H1 (cell line): ENCODE measurements around the gene HGFAC. TPM values are rescaled to one million over a fixed set of nuclear protein-coding genes. Genes with fewer than 3 reads are reported as not detected.

ENCODE experiments used
- ATF2 ChIP-seq: IDR thresholded peaks from 2 replicates; pipeline ENCODE4 v1.6.1; 2012; ENCODE audit warnings: low read length, inconsistent platforms
- MAFK ChIP-seq: IDR thresholded peaks from 2 replicates; pipeline ENCODE4 v1.6.1; 2012; ENCODE audit warnings: low read depth, mild to moderate bottlenecking, improper control_type of control experiment, low read length
- MAX ChIP-seq: IDR thresholded peaks from 2 replicates; pipeline ENCODE4 v1.6.1; 2012; ENCODE audit warnings: inconsistent platforms
- SIRT6 ChIP-seq: IDR thresholded peaks from one replicate; pipeline ENCODE4 v1.7.1; 2012; ENCODE audit warnings: low read length, inconsistent platforms
- polyA plus RNA-seq, 7 experiments: library from polyadenylated mRNA; depleted of rRNA in 3 of 7; stranded (reverse) in 5 of 7; unstranded in 2 of 7; fragments of >200 nt in 5 of 7; fragments of 200-250 nt in 2 of 7; gene quantifications; 1 replicate in 5 of 7; 2 replicates in 1 of 7; 4 replicates in 1 of 7; pipeline versions ENCODE4 v1.2.1 to v1.2.3, GENCODE V29; 2011 to 2013; ENCODE audit warnings: missing spikeins in 2 of 7, mixed read lengths in 2 of 7
- total RNA-seq: library from RNA; stranded (reverse); fragmentation: NEBNext Ultra II Directional; extraction: Animal tissue kit (Norgen Biotek cat#: 25700); gene quantifications from 2 replicates; pipeline ENCODE4 v1.2.1, GENCODE V29; 2021

HGFAC gene
- total and polyA plus RNA-seq, 2 of the 8 experiments (the other 6 are each of a cell fraction or from before 2014, with no cell fraction given) = 0.14 to 0.15 TPM

GRCh38 chr4:3393171-3393570, 48.6 kb upstream of the HGFAC start (continued):
- TF ChIP-seq MAX (no peak), MAFK (no peak), SIRT6 (no peak), ATF2 (no peak)
